Heart left ventricle (tissue), 16 donors: ENCODE measurements around the gene SLC25A26. TPM values are rescaled to one million over a fixed set of nuclear protein-coding genes. Genes with fewer than 3 reads are reported as not detected.

Experiments
- ATAC-seq, 4 donors: fragments of 200-7000 bp; cut with Tn5 transposase; one replicate each; pipeline ENCODE4 v1.9.1; 2020 to 2022; ENCODE audit warnings: moderate library complexity in 4 of 4, mild to moderate bottlenecking in 3 of 4, moderate number of reproducible peaks in 1 of 4
- DNase-seq, 5 donors: peaks; one replicate each; pipeline ENCODE4 v3.0.0-alpha.2; 2020
- H3K27ac ChIP-seq, 12 donors: fragments of 200-600 bp; sonication (generic) in 4 of 12; one replicate each; pipeline versions ENCODE4 v1.5.0 to v1.8.0; 2016 to 2022; ENCODE audit warnings: mild to moderate bottlenecking in 2 of 12
- H3K27me3 ChIP-seq, 9 donors: fragments of 200-600 bp; sonication (generic) in 2 of 9; one replicate each; pipeline versions ENCODE4 v1.5.1 to v1.8.0; 2016 to 2022; ENCODE audit warnings: mild to moderate bottlenecking in 3 of 9
- H3K36me3 ChIP-seq, 9 donors: fragments of 200-600 bp; sonication (generic) in 2 of 9; one replicate each; pipeline versions ENCODE4 v1.5.0 to v1.8.0; 2018 to 2022; ENCODE audit warnings: mild to moderate bottlenecking in 2 of 9
- H3K4me1 ChIP-seq, 12 donors: fragments of 200-600 bp; sonication (generic) in 4 of 12; one replicate each; pipeline versions ENCODE4 v1.5.0 to v1.8.0; 2016 to 2022; ENCODE audit warnings: mild to moderate bottlenecking in 3 of 12
- H3K4me3 ChIP-seq, 12 donors: fragments of 200-600 bp; sonication (generic) in 4 of 12; one replicate each; pipeline versions ENCODE4 v1.5.0 to v1.8.0; 2017 to 2022; ENCODE audit warnings: mild to moderate bottlenecking in 9 of 12, moderate library complexity in 4 of 12
- H3K9me3 ChIP-seq, 12 donors: fragments of 200-600 bp; sonication (generic) in 4 of 12; one replicate each; pipeline versions ENCODE4 v1.5.0 to v1.8.0; 2016 to 2022; ENCODE audit warnings: mild to moderate bottlenecking in 1 of 12
- CTCF ChIP-seq, 12 donors: fragments of 200-600 bp; sonication (generic) in 4 of 12; IDR thresholded peaks; one replicate each; pipeline versions ENCODE4 v1.5.0 to v1.8.0; 2018 to 2022; ENCODE audit warnings: antibody characterized with exemption in 12 of 12, mild to moderate bottlenecking in 5 of 12
- POLR2A ChIP-seq, 2 donors: fragments of 450-650 bp; IDR thresholded peaks; one replicate each; pipeline ENCODE4 v1.6.1; 2017; ENCODE audit warnings: antibody characterized with exemption in 2 of 2, mild to moderate bottlenecking in 2 of 2, moderate library complexity in 2 of 2
- WGBS, 4 donors: extraction: QIAGEN DNeasy Blood & Tissue Kit in 2 of 4; methylation state at CpG; one replicate each; pipeline versions ENCODE4 v1.1.5 to v1.1.7; 2013 to 2018; 5-methylcytosine and 5-hydroxymethylcytosine counted together
- intact Hi-C, 10 donors: fragments of 100-400 bp; cut with DNase I; formaldehyde crosslinking; loops; one replicate each; pipeline versions ENCODE4 v1.11.1 to v1.14.2; 2022
- polyA plus RNA-seq, 2 donors: library from polyadenylated mRNA; stranded (reverse); fragments of 200-250 nt; gene quantifications; one replicate each; pipeline ENCODE4 v1.2.3, GENCODE V29; 2013
- total RNA-seq, 9 donors: library from RNA; depleted of rRNA in 2 of 9; stranded (reverse); fragments of >200 nt in 2 of 9; fragmentation: NEBNext Ultra II Directional in 3 of 9; extraction: Animal tissue kit (Norgen Biotek cat#: 25700) in 3 of 9; gene quantifications; one replicate each; pipeline versions ENCODE4 v1.1.0 to v1.2.4, GENCODE V29; 2016 to 2023
- donor health status: ischemic (EF 13 %, LVEDD 7.1; RV severe dilation, severe dysfunction).
- donor health status: healthy with polysubstance abuse.
- donor health status: DM: no; HTN: yes; CAD: no.
- donor health status: DM: no; HTN: no; CAD: no.
- donor health status: ischemic (EF 25% LVEDD 6.9; RV normal size, moderate dysfunction).
- donor health status: ischemic (EF 25% LVEDD 5.7; RV mildly dilated, moderate dysfunction).
- donor health status: healthy.
- donor health status: DM: yes; HTN: yes; CAD: no.
- donor health status: ischemic (EF 35%, LVEDD 5.7; RV mildly dilated, moderate dysfunction).
- donor health status: nonischemic (EF 11% LVEDD 7.7; RV severe dilation, severe dysfunction).
- donor health status: DM: yes; HTN: yes; CAD: no.
- donor health status: PGD.
- donor health status: ischemic (EF 29% LVEDD 5.4; RV normal size, mild dysfunction).
- donor health status: nonischemic (EF 23%, LVEDD 6.1; RV moderate dilation, normal function).

Gene SLC25A26
- total and polyA plus RNA-seq, 11 donors = 20.0 to 42.2 (median 25.4) TPM

DNA sequence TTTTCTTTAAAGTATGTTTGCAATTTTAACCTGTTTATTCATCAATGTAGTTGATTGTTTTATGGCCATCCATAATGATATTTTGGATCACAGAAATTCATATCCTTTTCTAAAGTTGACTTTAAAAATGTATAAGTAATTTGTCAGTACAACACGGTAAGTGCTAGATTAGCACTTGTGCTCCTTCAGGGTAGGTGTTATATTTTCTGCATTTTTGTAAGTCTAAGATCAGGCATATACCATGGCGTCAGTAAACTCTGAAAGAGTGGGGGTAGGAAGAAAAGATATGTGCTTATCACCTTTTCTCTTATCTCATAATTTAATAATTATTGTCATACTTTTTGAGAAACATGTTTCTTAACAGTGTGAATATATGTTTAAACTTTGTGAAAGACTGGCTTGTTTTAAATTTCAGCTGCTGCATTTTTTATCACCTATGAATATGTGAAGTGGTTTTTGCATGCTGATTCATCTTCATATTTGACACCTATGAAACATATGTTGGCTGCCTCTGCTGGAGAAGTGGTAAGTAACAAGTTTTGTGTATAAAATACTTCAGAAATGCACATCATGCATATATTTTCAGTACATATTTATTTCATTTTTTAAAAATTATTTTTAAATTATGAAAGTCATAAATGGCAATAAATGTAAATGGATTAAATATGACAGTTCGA, 22.1 kb downstream of the SLC25A26 start:
- intact Hi-C loops = no loop called here
- ATAC-seq = no peak
- peaks cover 0 to 4% (median 0%) of the 10 kb centered on the region in 12 donors for H3K4me1 ChIP-seq
- 96 to 98% (median 98%) methylated on average over 3 of the region's 3 CpGs for WGBS, 4 donors
- peaks cover 0 to 13% (median 0%) of the 10 kb centered on the region in 12 donors for H3K9me3 ChIP-seq
- H3K4me3 ChIP-seq = no peak overlapping the region
- peaks cover 0 to 57% (median 33%) of the 10 kb centered on the region in 9 donors for H3K36me3 ChIP-seq
- H3K27me3 ChIP-seq = no peaks in the 10 kb centered on the region
- DNase-seq = no peak
- no peak overlapping the region for H3K27ac ChIP-seq
- TF ChIP-seq CTCF (IDR thresholded peaks at IDR 0.05) (no peak), POLR2A (IDR thresholded peaks at IDR 0.05) (no peak)

DNA sequence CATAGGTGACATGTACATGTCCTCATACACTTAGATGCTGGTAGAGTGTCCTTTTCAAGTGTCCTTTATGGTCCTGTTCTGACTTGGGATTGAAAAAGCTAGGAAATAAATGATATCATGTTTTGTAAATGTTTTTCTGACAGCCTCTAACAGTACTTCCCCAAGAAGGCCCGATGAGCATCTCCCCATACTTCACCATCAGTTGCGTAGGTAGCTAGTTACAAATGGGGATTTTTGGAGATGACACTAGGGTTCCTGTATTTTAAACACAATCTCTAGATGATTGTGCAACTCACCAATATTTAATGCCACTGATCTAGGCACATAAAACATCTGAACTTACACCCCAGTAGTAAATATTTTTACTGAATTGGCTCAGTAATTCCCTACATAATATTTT, 27.8 kb downstream of the SLC25A26 start:
- ATAC-seq (no peak), DNase-seq (no peak)
- intact Hi-C loops = no loop called here
- Histone ChIP-seq H3K36me3 (peaks cover 0 to 58% (median 32%) of the 10 kb centered on the region in 9 donors), H3K27ac (no peak overlapping the region), H3K9me3 (no peaks in the 10 kb centered on the region), H3K4me3 (no peak overlapping the region), H3K27me3 (no peaks in the 10 kb centered on the region), H3K4me1 (no peaks in the 10 kb centered on the region)
- 72 to 98% (median 96%) methylated on average over 2 of the region's 2 CpGs for WGBS, 4 donors
- TF ChIP-seq CTCF (IDR thresholded peaks at IDR 0.05) = no peak
- TF ChIP-seq POLR2A (IDR thresholded peaks at IDR 0.05) = no peak

DNA sequence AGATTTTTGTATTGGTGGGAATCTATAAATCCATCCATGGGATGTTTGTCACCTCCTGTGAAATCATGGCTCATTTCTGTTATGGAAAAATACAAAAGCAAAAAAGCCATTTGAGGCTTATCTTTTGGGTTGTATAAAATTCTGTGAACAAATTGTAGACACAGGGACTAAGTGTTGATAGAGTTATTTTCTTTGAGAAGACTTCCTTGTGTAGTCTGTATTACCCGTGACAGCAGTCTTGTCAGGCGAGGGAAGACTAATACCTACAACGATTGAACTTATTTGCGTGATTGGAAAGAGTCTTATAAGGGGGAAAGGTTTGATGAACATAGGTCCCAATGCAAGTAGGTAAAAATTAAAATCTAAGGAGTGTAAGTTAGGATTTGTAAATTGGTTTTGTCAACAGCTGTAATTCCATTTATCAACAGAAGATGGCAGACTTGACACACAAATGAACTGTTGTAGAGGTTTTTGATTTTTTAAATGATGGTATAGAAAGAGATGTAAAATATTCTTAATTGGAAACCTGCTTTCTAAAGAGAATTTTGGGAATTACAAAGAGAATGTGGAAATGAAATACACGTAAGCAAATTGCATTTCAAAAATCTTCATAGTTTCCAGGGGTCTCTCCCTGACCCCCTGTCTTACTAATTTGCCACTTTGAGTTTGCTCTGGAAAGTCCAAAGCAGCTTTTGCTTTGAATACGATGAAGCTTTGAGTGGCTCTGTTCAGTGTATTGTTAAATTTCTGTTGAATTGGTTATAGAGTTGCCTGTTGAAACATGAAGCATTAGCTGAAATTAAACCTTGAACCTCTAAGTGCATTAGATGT, 33.2 kb downstream of the SLC25A26 start:
- intact Hi-C loops = loop anchor here in 8 of 10 donors (2.0 to 5.0 kb wide), 4 partner anchors 563 to 569 kb away; no protein-coding TSS in a partner anchor
- no peak for DNase-seq
- peaks cover 0 to 4% (median 0%) of the 10 kb centered on the region in 12 donors for H3K4me1 ChIP-seq
- no peak for ATAC-seq
- TF ChIP-seq CTCF (IDR thresholded peaks at IDR 0.05) (peak; percentile 61 to 90 (median 78)), POLR2A (IDR thresholded peaks at IDR 0.05) (no peak)
- 69 to 77% (median 71%) methylated on average over 6 of the region's 6 CpGs for WGBS, 4 donors
- no peak overlapping the region for H3K4me3 ChIP-seq
- no peaks in the 10 kb centered on the region for H3K27me3 ChIP-seq
- H3K36me3 ChIP-seq = peaks cover 0 to 14% (median 0%) of the 10 kb centered on the region in 9 donors
- H3K27ac ChIP-seq = no peak overlapping the region
- H3K9me3 ChIP-seq = no peaks in the 10 kb centered on the region

DNA sequence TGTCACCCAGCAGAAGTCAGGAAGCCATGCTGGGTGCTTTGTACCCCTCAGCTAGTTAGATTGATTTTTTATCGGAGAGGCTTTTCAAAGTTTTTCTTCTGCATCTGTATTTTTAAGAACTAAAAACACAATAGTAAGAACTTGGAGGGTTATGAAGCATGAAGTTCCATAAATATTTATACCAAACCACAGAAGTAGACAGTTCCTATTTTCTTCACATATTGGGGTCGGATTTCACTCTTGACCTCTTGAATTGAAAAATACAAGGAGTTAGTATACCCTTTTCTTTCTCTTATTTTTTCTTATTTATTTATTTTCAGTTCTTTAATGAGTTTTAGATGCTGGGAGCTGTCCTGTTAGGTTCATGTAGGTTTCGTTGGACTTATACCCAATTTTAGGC, 35.1 kb downstream of the SLC25A26 start:
- no peaks in the 10 kb centered on the region for H3K27me3 ChIP-seq
- no peak overlapping the region for H3K4me3 ChIP-seq
- no peaks in the 10 kb centered on the region for H3K9me3 ChIP-seq
- TF ChIP-seq POLR2A (IDR thresholded peaks at IDR 0.05) = no peak
- TF ChIP-seq CTCF (IDR thresholded peaks at IDR 0.05) = no peak
- H3K36me3 ChIP-seq = peaks cover 0 to 2% (median 0%) of the 10 kb centered on the region in 9 donors
- ATAC-seq (no peak), DNase-seq (no peak)
- H3K4me1 ChIP-seq = peaks cover 0 to 16% (median 4%) of the 10 kb centered on the region in 12 donors
- intact Hi-C loops = loop anchor here in 3 of 10 donors (2.0 to 5.0 kb wide), 3 partner anchors 561 to 567 kb away; no protein-coding TSS in a partner anchor
- WGBS, 4 donors = 93 to 95% (median 94%) methylated on average over 3 of the region's 3 CpGs
- H3K27ac ChIP-seq = no peak overlapping the region
